SK-N-MC (cell line): Measurements from ENCODE around the gene PTPN12.

ENCODE experiments used
- EZH2 ChIP-seq: fragments of 200-600 bp; sonication (generic); IDR thresholded peaks from one replicate; pipeline ENCODE4 v1.6.1; 2017; ENCODE audit warnings: antibody characterized with exemption
- FOXP2 ChIP-seq: optimal IDR thresholded peaks from 2 replicates; pipeline ENCODE3; 2011; ENCODE audit warnings: mild to moderate bottlenecking, moderate library complexity; ENCODE audit not compliant: insufficient read depth; ENCODE audit errors: extremely low read length, control extremely low read depth
- POLR2AphosphoS5 ChIP-seq: IDR thresholded peaks from 2 replicates; pipeline ENCODE4 v1.6.1; 2012; ENCODE audit warnings: mild to moderate bottlenecking, low read depth, low read length, borderline replicate concordance

GRCh38 chr7:77680266-77680665 is 143.2 kb downstream of the PTPN12 start:
- TF ChIP-seq EZH2 (no peak), POLR2AphosphoS5 (no peak), FOXP2 (no peak)
